GM19395 (cell line): Measurements from ENCODE around the gene NVL.
"Not testable (repeated sequence)": the region's sequence is repeated elsewhere in the genome, so short reads cannot be mapped to it uniquely, and the experiment has no call there.

Experiments used
- ATAC-seq: cut with Tn5 transposase; IDR thresholded peaks from one replicate; pipeline ENCODE4 v1.9.1; 2021; ENCODE audit warnings: mild to moderate bottlenecking, moderate library complexity; ENCODE audit not compliant: unreplicated experiment

Gene NVL

GRCh38 chr1:224338150-224338838 lies 8.3 kb upstream of the NVL start:
- no peak for ATAC-seq

GRCh38 chr1:224333939-224334786 lies 4.2 kb upstream of the NVL start:
- ATAC-seq = no peak

GRCh38 chr1:224333309-224333926 lies 3.4 kb upstream of the NVL start:
- peak; percentile 59 for ATAC-seq

GRCh38 chr1:224331824-224332223 lies 1.9 kb upstream of the NVL start:
- no peak for ATAC-seq

- no peak for ATAC-seq
Observed at GRCh38 chr1:224331326-224331725, 1.4 kb upstream of the NVL start.

- ATAC-seq = no peak
Observed at GRCh38 chr1:224329484-224329841, 509 bp downstream of the NVL start.

GRCh38 chr1:224328644-224329043 lies 1.3 kb downstream of the NVL start:
- ATAC-seq = no peak

- ATAC-seq = no peak
Observed at GRCh38 chr1:224325959-224326358, 4.0 kb downstream of the NVL start.

- no peak for ATAC-seq
Observed at GRCh38 chr1:224321706-224322105, 8.3 kb downstream of the NVL start.

- ATAC-seq = no peak
Observed at GRCh38 chr1:224317383-224318045, 12.5 kb downstream of the NVL start.

GRCh38 chr1:224312025-224312424 lies 17.9 kb downstream of the NVL start:
- no peak for ATAC-seq

GRCh38 chr1:224311503-224311902 lies 18.5 kb downstream of the NVL start:
- not testable (repeated sequence) for ATAC-seq

GRCh38 chr1:224308064-224308463 lies 21.9 kb downstream of the NVL start:
- ATAC-seq = no peak

- ATAC-seq = no peak
Observed at GRCh38 chr1:224304767-224305166, 25.2 kb downstream of the NVL start.

- ATAC-seq = no peak
Observed at GRCh38 chr1:224302947-224303346, 27.0 kb downstream of the NVL start.

GRCh38 chr1:224301391-224301790 lies 28.6 kb downstream of the NVL start:
- ATAC-seq = no peak

GRCh38 chr1:224300346-224300745 lies 29.6 kb downstream of the NVL start:
- no peak for ATAC-seq

GRCh38 chr1:224298346-224299330 lies 31.3 kb downstream of the NVL start:
- no peak for ATAC-seq

- no peak for ATAC-seq
Observed at GRCh38 chr1:224294775-224295174, 35.2 kb downstream of the NVL start.

- no peak for ATAC-seq
Observed at GRCh38 chr1:224292419-224292818, 37.6 kb downstream of the NVL start.
